ENCODE measurements around the gene ZBTB8A.

- TF ChIP-seq CTCF (IDR thresholded peaks at IDR 0.05; ENCODE audit: insufficient read depth, low read length, poor library complexity, severe bottlenecking), result no peak
- no peak for TF ChIP-seq EZH2phosphoT487 (conservative IDR thresholded peaks at IDR 0.05; ENCODE audit: low read length)
Measured at GRCh38 chr1:32600034-32600433, 60.8 kb downstream of the ZBTB8A start.
